OCI-LY3 (cell line): ENCODE measurements around the gene KCND2.

Source experiments
- H2AFZ ChIP-seq: fragments of 200-600, 300-600 bp; shearing (Covaris generic); 2 replicates; pipeline ENCODE4 v1.6.0; 2014; ENCODE audit warnings: antibody characterized with exemption, low read depth, low read length
- H3K27ac ChIP-seq: fragments of 200-600, 300-600 bp; sonication (generic); 2 replicates; pipeline ENCODE4 v1.5.1; 2014; ENCODE audit warnings: mild to moderate bottlenecking, low read length, moderate library complexity, mixed read lengths
- H3K27me3 ChIP-seq: fragments of 200-600, 300-600 bp; sonication (generic); 2 replicates; pipeline ENCODE4 v1.6.1; 2014; ENCODE audit warnings: low read depth, low read length, mixed read lengths
- H3K36me3 ChIP-seq: fragments of 200-600, 300-600 bp; sonication (generic); replicated peaks from 2 replicates; pipeline ENCODE3; 2014; ENCODE audit warnings: low read depth, low read length, mixed read lengths
- H3K4me1 ChIP-seq: fragments of 300-600, 200-600 bp; sonication (generic); 2 replicates; pipeline ENCODE4 v1.6.1; 2014; ENCODE audit warnings: low read length, mixed read lengths
- H3K4me2 ChIP-seq: fragments of 200-600, 300-600 bp; sonication (generic); 2 replicates; pipeline ENCODE4 v1.6.1; 2014; ENCODE audit warnings: low read length, mixed read lengths
- H3K4me3 ChIP-seq: fragments of 300-600, 200-600 bp; sonication (generic); 2 replicates; pipeline ENCODE4 v1.5.1; 2014; ENCODE audit warnings: antibody characterized with exemption, mild to moderate bottlenecking, low read length, moderate library complexity
- H3K79me2 ChIP-seq: fragments of 300-600, 200-600 bp; shearing (Covaris generic); 2 replicates; pipeline ENCODE4 v1.6.1; 2014; ENCODE audit warnings: mild to moderate bottlenecking, low read length, mixed read lengths
- H3K9ac ChIP-seq: fragments of 300-600, 200-600 bp; shearing (Covaris generic); 2 replicates; pipeline ENCODE4 v1.6.0; 2014; ENCODE audit warnings: mild to moderate bottlenecking, low read length, moderate library complexity
- H3K9me3 ChIP-seq: fragments of 200-600, 300-600 bp; shearing (Covaris generic); 2 replicates; pipeline ENCODE4 v1.6.1; 2014; ENCODE audit warnings: low read length, mixed read lengths; ENCODE audit not compliant: insufficient read depth
- H4K20me1 ChIP-seq: fragments of 200-600, 300-600 bp; sonication (generic); 2 replicates; pipeline ENCODE4 v1.6.1; 2016; ENCODE audit warnings: low read length, mixed read lengths; ENCODE audit not compliant: insufficient read depth
- CTCF ChIP-seq: fragments of 200-600, 300-600 bp; sonication (generic); IDR thresholded peaks from 2 replicates; pipeline ENCODE4 v1.5.1; 2014; ENCODE audit warnings: antibody characterized with exemption, low read length, low read depth
- EZH2phosphoT487 ChIP-seq: fragments of 200-600 bp; shearing (Covaris generic); IDR thresholded peaks from 2 replicates; pipeline ENCODE4 v1.6.1; 2018; ENCODE audit warnings: antibody characterized with exemption, mixed run types, low read depth

KCND2 gene

GRCh38 chr7:120460949-120461348 is 188.0 kb downstream of the KCND2 start:
- H3K27ac ChIP-seq: no peak overlapping the region
- H3K9me3 ChIP-seq: peaks cover 16% of the 10 kb centered on the region
- no peak overlapping the region for H3K4me3 ChIP-seq
- H3K9ac ChIP-seq: no peak overlapping the region
- no peaks in the 10 kb centered on the region for H3K4me1 ChIP-seq
- H3K36me3 ChIP-seq: peaks cover 3% of the 10 kb centered on the region
- no peaks in the 10 kb centered on the region for H4K20me1 ChIP-seq
- no peaks in the 10 kb centered on the region for H3K27me3 ChIP-seq
- no peak overlapping the region for H3K4me2 ChIP-seq
- no peaks in the 10 kb centered on the region for H3K79me2 ChIP-seq
- no peak overlapping the region for H2AFZ ChIP-seq
- no peak for TF ChIP-seq CTCF
- TF ChIP-seq EZH2phosphoT487: no peak

- Histone ChIP-seq H3K4me2 (no peak overlapping the region), H3K27me3 (no peaks in the 10 kb centered on the region), H3K4me1 (no peaks in the 10 kb centered on the region), H2AFZ (no peak overlapping the region), H3K27ac (no peak overlapping the region), H4K20me1 (no peaks in the 10 kb centered on the region), H3K36me3 (no peaks in the 10 kb centered on the region), H3K9me3 (no peaks in the 10 kb centered on the region), H3K9ac (no peak overlapping the region), H3K79me2 (no peaks in the 10 kb centered on the region), H3K4me3 (no peak overlapping the region)
- no peak for TF ChIP-seq EZH2phosphoT487
- no peak for TF ChIP-seq CTCF
These were observed 190.0 kb downstream of the KCND2 start for GRCh38 chr7:120462991-120463390.

- Histone ChIP-seq H3K36me3 (no peaks in the 10 kb centered on the region), H2AFZ (no peak overlapping the region), H3K4me1 (no peaks in the 10 kb centered on the region), H3K27me3 (no peaks in the 10 kb centered on the region), H3K9ac (no peak overlapping the region), H3K27ac (no peak overlapping the region), H3K4me3 (no peak overlapping the region), H4K20me1 (no peaks in the 10 kb centered on the region), H3K4me2 (no peak overlapping the region), H3K79me2 (no peaks in the 10 kb centered on the region), H3K9me3 (no peaks in the 10 kb centered on the region)
- TF ChIP-seq CTCF: no peak
- TF ChIP-seq EZH2phosphoT487: no peak
These were observed 191.1 kb downstream of the KCND2 start for GRCh38 chr7:120464104-120464503.

- TF ChIP-seq CTCF (no peak), EZH2phosphoT487 (no peak)
- H3K4me3 ChIP-seq: no peak overlapping the region
- no peaks in the 10 kb centered on the region for H3K27me3 ChIP-seq
- H3K9me3 ChIP-seq: no peaks in the 10 kb centered on the region
- no peak overlapping the region for H3K4me2 ChIP-seq
- no peaks in the 10 kb centered on the region for H4K20me1 ChIP-seq
- no peak overlapping the region for H2AFZ ChIP-seq
- no peak overlapping the region for H3K9ac ChIP-seq
- no peak overlapping the region for H3K27ac ChIP-seq
- no peaks in the 10 kb centered on the region for H3K79me2 ChIP-seq
- no peaks in the 10 kb centered on the region for H3K36me3 ChIP-seq
- H3K4me1 ChIP-seq: no peaks in the 10 kb centered on the region
These were observed 194.7 kb downstream of the KCND2 start for GRCh38 chr7:120467676-120468075.
